HG03025 (cell line): ENCODE results near the gene SH3YL1.

Source experiments
- ATAC-seq: cut with Tn5 transposase; IDR thresholded peaks from one replicate; pipeline ENCODE4 v1.9.1; 2021; ENCODE audit warnings: mild to moderate bottlenecking, moderate library complexity; ENCODE audit not compliant: unreplicated experiment, low FRiP score

Gene SH3YL1

GRCh38 chr2:259789-260331, 4.0 kb downstream of the SH3YL1 start:
- no peak for ATAC-seq

GRCh38 chr2:258933-259332, 4.9 kb downstream of the SH3YL1 start:
- ATAC-seq, result no peak

- no peak for ATAC-seq
These were observed 6.0 kb downstream of the SH3YL1 start for GRCh38 chr2:257842-258241.

- ATAC-seq, result no peak
These were observed 6.4 kb downstream of the SH3YL1 start for GRCh38 chr2:257429-257828.

- no peak for ATAC-seq
These were observed 7.7 kb downstream of the SH3YL1 start for GRCh38 chr2:256094-256493.

GRCh38 chr2:255195-255594, 8.6 kb downstream of the SH3YL1 start:
- ATAC-seq, result no peak

GRCh38 chr2:254241-254640, 9.6 kb downstream of the SH3YL1 start:
- no peak for ATAC-seq

- ATAC-seq, result no peak
These were observed 10.6 kb downstream of the SH3YL1 start for GRCh38 chr2:253202-253638.

GRCh38 chr2:252001-252602, 11.7 kb downstream of the SH3YL1 start:
- no peak for ATAC-seq

GRCh38 chr2:249538-250042, 14.2 kb downstream of the SH3YL1 start:
- ATAC-seq, result no peak

- ATAC-seq, result no peak
These were observed 15.1 kb downstream of the SH3YL1 start for GRCh38 chr2:248724-249123.

GRCh38 chr2:246489-247144, 17.2 kb downstream of the SH3YL1 start:
- ATAC-seq, result no peak

- ATAC-seq, result no peak
These were observed 19.3 kb downstream of the SH3YL1 start for GRCh38 chr2:244547-244946.

GRCh38 chr2:238869-239268, 25.0 kb downstream of the SH3YL1 start:
- ATAC-seq, result no peak

GRCh38 chr2:238431-238830, 25.4 kb downstream of the SH3YL1 start:
- ATAC-seq, result no peak

- no peak for ATAC-seq
These were observed 26.0 kb downstream of the SH3YL1 start for GRCh38 chr2:237878-238277.

- no peak for ATAC-seq
These were observed 26.8 kb downstream of the SH3YL1 start for GRCh38 chr2:236993-237539.

GRCh38 chr2:234421-234820, 29.4 kb downstream of the SH3YL1 start:
- ATAC-seq, result no peak

- no peak for ATAC-seq
These were observed 30.8 kb downstream of the SH3YL1 start for GRCh38 chr2:233030-233429.

GRCh38 chr2:231521-232185, 32.2 kb downstream of the SH3YL1 start:
- no peak for ATAC-seq
